Keratinocyte (primary cell): ENCODE data around the gene EIF2S1. TPM values are rescaled to one million over a fixed set of nuclear protein-coding genes. Genes with fewer than 3 reads are reported as not detected.

Experiments used
- DNase-seq: peaks from one replicate; pipeline ENCODE4 v3.0.0-alpha.2; 2011; ENCODE audit warnings: low read depth, missing footprints, low spot score
- FAIRE-seq: peaks from 2 replicates; lab custom pipeline; 2011; peaks lifted over from hg19 to GRCh38; lab: Jason Lieb, UNC
- H2AFZ ChIP-seq: 2 replicates; pipeline ENCODE4 v1.6.0; 2012; ENCODE audit warnings: low read length, control low read depth, inconsistent platforms; ENCODE audit not compliant: control insufficient read depth
- H3K27ac ChIP-seq: 2 replicates; pipeline ENCODE4 v1.5.1; 2011; ENCODE audit warnings: low read length; ENCODE audit not compliant: control insufficient read depth, insufficient read depth
- H3K27me3 ChIP-seq: 3 replicates; pipeline ENCODE4 v1.6.0; 2011; ENCODE audit warnings: low read length; ENCODE audit not compliant: control insufficient read depth, insufficient read depth; ENCODE audit errors: extremely low read depth
- H3K36me3 ChIP-seq, 2 experiments: 2 replicates in 1 of 2; 3 replicates in 1 of 2; pipeline ENCODE4 v1.5.1; 2011; ENCODE audit warnings: low read length in 2 of 2, mild to moderate bottlenecking in 1 of 2; ENCODE audit not compliant: control insufficient read depth in 2 of 2, insufficient read depth in 2 of 2; ENCODE audit errors: extremely low read depth in 1 of 2
- H3K4me1 ChIP-seq: 3 replicates; pipeline ENCODE4 v1.5.1; 2011; ENCODE audit warnings: low read length; ENCODE audit not compliant: control insufficient read depth, insufficient read depth; ENCODE audit errors: extremely low read depth
- H3K4me2 ChIP-seq: 3 replicates; pipeline ENCODE4 v1.6.0; 2011; ENCODE audit warnings: low read depth, low read length; ENCODE audit not compliant: control insufficient read depth, insufficient read depth; ENCODE audit errors: extremely low read depth
- H3K4me3 ChIP-seq, 3 experiments: fragments of 200-600 bp in 1 of 3; sonication (generic) in 1 of 3; 2 replicates in 2 of 3; 3 replicates in 1 of 3; pipeline ENCODE4 v1.5.1; 2011 to 2016; ENCODE audit warnings: low read length in 3 of 3, mild to moderate bottlenecking in 3 of 3, control low read depth in 2 of 3, inconsistent platforms in 1 of 3, low read depth in 1 of 3, mixed read lengths in 1 of 3, mixed run types in 1 of 3, moderate library complexity in 1 of 3; ENCODE audit not compliant: control insufficient read depth in 2 of 3, insufficient read depth in 2 of 3; ENCODE audit errors: extremely low read depth in 1 of 3
- H3K79me2 ChIP-seq: 2 replicates; pipeline ENCODE4 v1.6.0; 2012; ENCODE audit warnings: low read length; ENCODE audit not compliant: control insufficient read depth, insufficient read depth
- H3K9ac ChIP-seq: 3 replicates; pipeline ENCODE4 v1.6.0; 2011; ENCODE audit warnings: low read length; ENCODE audit not compliant: control insufficient read depth, insufficient read depth; ENCODE audit errors: extremely low read depth
- H3K9me1 ChIP-seq: 3 replicates; pipeline ENCODE4 v1.6.0; 2011; ENCODE audit warnings: low read length; ENCODE audit not compliant: control insufficient read depth, insufficient read depth; ENCODE audit errors: extremely low read depth
- H3K9me3 ChIP-seq: 2 replicates; pipeline ENCODE4 v1.5.1; 2012; ENCODE audit warnings: low read depth, low read length; ENCODE audit not compliant: control insufficient read depth
- H4K20me1 ChIP-seq: 3 replicates; pipeline ENCODE4 v1.6.0; 2011; ENCODE audit warnings: low read length; ENCODE audit not compliant: control insufficient read depth, insufficient read depth; ENCODE audit errors: extremely low read depth
- EZH2 ChIP-seq: IDR thresholded peaks from one replicate; pipeline ENCODE4 v1.6.1; 2012; ENCODE audit warnings: inconsistent platforms, mild to moderate bottlenecking, low read length, moderate library complexity
- dilution Hi-C: fragments of 300-500 bp; cut with MboI; formaldehyde crosslinking; loops from one replicate; pipeline ENCODE4 v1.7.0; 2020; ENCODE audit warnings: low sequenced_read_pairs; ENCODE audit not compliant: extremely low pct_ligation_motif_present
- polyA plus RNA-seq, 5 experiments: library from polyadenylated mRNA; depleted of rRNA in 3 of 5; stranded (reverse) in 3 of 5; stranded (forward) in 1 of 5; unstranded in 1 of 5; fragments of >200 nt; gene quantifications; 1 replicate in 1 of 5; 2 replicates in 3 of 5; 3 replicates in 1 of 5; pipeline versions ENCODE4 v1.2.1 to v1.2.3, GENCODE V29; 2011 to 2012; ENCODE audit warnings: missing spikeins in 2 of 5, low read depth in 1 of 5, low replicate concordance in 1 of 5
- TF ChIP-seq, protein P1 (sequence below), 3 experiments: IDR thresholded peaks in 1 of 3; conservative IDR thresholded peaks in 1 of 3; optimal IDR thresholded peaks in 1 of 3; 2 replicates in 2 of 3; 3 replicates in 1 of 3; pipeline versions ENCODE3 to v1.5.1; 2011; ENCODE audit warnings: low read length in 3 of 3, mild to moderate bottlenecking in 3 of 3, moderate library complexity in 2 of 3, control low read depth in 1 of 3, inconsistent platforms in 1 of 3; ENCODE audit not compliant: insufficient read depth in 2 of 3; ENCODE audit errors: extremely low read depth in 1 of 3

The EIF2S1 gene
- polyA plus RNA-seq, 1 donor (not counting 4 experiments of a cell fraction or from before 2014, with no cell fraction given): 294 TPM

DNA sequence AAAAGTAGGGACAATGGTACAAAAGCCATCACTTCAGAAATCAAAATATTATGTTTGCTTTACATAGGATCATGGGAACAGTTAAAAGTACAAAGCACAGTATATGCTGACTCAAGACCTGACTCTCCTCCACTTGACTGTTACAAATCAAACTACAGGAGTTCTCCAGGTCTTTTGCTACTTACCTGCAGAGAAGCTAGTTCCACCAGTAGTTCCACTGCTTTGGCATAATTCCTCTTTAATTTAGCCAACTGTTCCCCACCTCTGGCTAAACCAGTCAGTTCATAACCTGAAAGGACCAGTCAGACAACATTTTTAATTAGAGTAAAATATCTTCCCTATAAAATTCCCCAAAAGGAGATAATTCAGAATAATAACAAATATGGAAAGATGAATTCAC lies 14.5 kb upstream of the EIF2S1 start:
- peaks cover 12 to 28% of the 10 kb centered on the region in 2 experiments for H3K36me3 ChIP-seq
- H3K4me2 ChIP-seq: no peak overlapping the region

DNA sequence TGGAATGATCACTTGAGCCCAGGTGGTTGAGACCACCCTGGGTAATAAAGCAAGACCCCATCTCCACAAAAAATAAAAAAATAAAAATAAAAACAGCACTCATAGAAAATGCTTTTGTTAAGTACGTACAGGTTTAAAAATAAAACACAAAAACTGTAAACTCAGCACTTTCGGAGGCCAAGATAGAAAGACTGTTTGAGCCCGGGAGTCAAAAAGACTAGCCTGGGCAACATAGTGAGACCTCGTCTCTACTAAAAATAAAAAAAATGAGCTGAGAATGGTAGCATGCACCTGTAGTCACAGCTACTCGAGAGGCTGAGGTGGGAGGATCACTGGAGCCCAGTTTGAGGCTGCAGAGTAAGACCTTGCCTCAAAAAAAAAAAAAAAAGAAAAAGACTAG lies 8.1 kb upstream of the EIF2S1 start:
- Histone ChIP-seq H3K36me3 (peaks cover 11 to 14% of the 10 kb centered on the region in 2 experiments), H3K4me3 (no peak overlapping the region), H3K9ac (no peak overlapping the region), H3K4me1 (peaks cover 7% of the 10 kb centered on the region), H3K27me3 (no peaks in the 10 kb centered on the region), H3K4me2 (no peak overlapping the region), H2AFZ (no peak overlapping the region), H3K27ac (no peak overlapping the region), H4K20me1 (no peaks in the 10 kb centered on the region), H3K79me2 (peaks cover 47% of the 10 kb centered on the region), H3K9me3 (no peaks in the 10 kb centered on the region), H3K9me1 (no peaks in the 10 kb centered on the region)
- TF ChIP-seq, protein P1, sequence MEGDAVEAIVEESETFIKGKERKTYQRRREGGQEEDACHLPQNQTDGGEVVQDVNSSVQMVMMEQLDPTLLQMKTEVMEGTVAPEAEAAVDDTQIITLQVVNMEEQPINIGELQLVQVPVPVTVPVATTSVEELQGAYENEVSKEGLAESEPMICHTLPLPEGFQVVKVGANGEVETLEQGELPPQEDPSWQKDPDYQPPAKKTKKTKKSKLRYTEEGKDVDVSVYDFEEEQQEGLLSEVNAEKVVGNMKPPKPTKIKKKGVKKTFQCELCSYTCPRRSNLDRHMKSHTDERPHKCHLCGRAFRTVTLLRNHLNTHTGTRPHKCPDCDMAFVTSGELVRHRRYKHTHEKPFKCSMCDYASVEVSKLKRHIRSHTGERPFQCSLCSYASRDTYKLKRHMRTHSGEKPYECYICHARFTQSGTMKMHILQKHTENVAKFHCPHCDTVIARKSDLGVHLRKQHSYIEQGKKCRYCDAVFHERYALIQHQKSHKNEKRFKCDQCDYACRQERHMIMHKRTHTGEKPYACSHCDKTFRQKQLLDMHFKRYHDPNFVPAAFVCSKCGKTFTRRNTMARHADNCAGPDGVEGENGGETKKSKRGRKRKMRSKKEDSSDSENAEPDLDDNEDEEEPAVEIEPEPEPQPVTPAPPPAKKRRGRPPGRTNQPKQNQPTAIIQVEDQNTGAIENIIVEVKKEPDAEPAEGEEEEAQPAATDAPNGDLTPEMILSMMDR (optimal IDR thresholded peaks at IDR 0.05 in 1 of 3, IDR thresholded peaks at IDR 0.05 in 1 of 3, conservative IDR thresholded peaks at IDR 0.05 in 1 of 3; ENCODE audit: extremely low read depth in 1 of 3, insufficient read depth in 2 of 3, low read length in 3 of 3): no peak
- TF ChIP-seq EZH2: no peak
- DNase-seq: no peak
- dilution Hi-C loops: no loop called here
- FAIRE-seq: no peak

More for the DNA sequence above, 14.5 kb upstream of the EIF2S1 start:
- Histone ChIP-seq H4K20me1 (no peaks in the 10 kb centered on the region), H3K4me1 (peaks cover 19% of the 10 kb centered on the region), H3K9me3 (no peaks in the 10 kb centered on the region), H3K27ac (no peak overlapping the region), H3K9me1 (no peaks in the 10 kb centered on the region), H3K9ac (no peak overlapping the region), H3K4me3 (no peak overlapping the region), H3K27me3 (no peaks in the 10 kb centered on the region), H2AFZ (no peak overlapping the region), H3K79me2 (no peaks in the 10 kb centered on the region)
- TF ChIP-seq, protein P1 (optimal IDR thresholded peaks at IDR 0.05 in 1 of 3, IDR thresholded peaks at IDR 0.05 in 1 of 3, conservative IDR thresholded peaks at IDR 0.05 in 1 of 3; ENCODE audit: extremely low read depth in 1 of 3, insufficient read depth in 2 of 3, low read length in 3 of 3): no peak
- no peak for TF ChIP-seq EZH2
- FAIRE-seq (no peak), DNase-seq (no peak)
- dilution Hi-C loops: no loop called here
